Duodenal mucosa (tissue), 2 donors: ENCODE data around the gene RAB6B.

Experiments
- H3K27ac ChIP-seq: one replicate; pipeline ENCODE4 v1.7.0; 2013; ENCODE audit warnings: low read depth, low read length
- H3K27me3 ChIP-seq, 2 donors: one replicate each; pipeline ENCODE4 v1.7.0; 2013; ENCODE audit warnings: low read length in 2 of 2, control low read depth in 1 of 2; ENCODE audit not compliant: insufficient read depth in 2 of 2, control insufficient read depth in 1 of 2
- H3K36me3 ChIP-seq, 2 donors: one replicate each; pipeline ENCODE4 v1.7.0; 2013; ENCODE audit warnings: low read length in 2 of 2, control low read depth in 1 of 2; ENCODE audit not compliant: insufficient read depth in 2 of 2, control insufficient read depth in 1 of 2
- H3K4me1 ChIP-seq, 2 donors: one replicate each; pipeline ENCODE4 v1.7.0; 2013; ENCODE audit warnings: low read length in 2 of 2, control low read depth in 1 of 2; ENCODE audit not compliant: insufficient read depth in 2 of 2, control insufficient read depth in 1 of 2
- H3K4me3 ChIP-seq, 2 donors: one replicate each; pipeline ENCODE4 v1.7.0; 2013; ENCODE audit warnings: low read length in 2 of 2, low read depth in 1 of 2
- H3K9ac ChIP-seq, 2 donors: one replicate each; pipeline ENCODE4 v1.7.0; 2013; ENCODE audit warnings: low read length in 2 of 2, low read depth in 1 of 2
- H3K9me3 ChIP-seq, 2 donors: one replicate each; pipeline ENCODE4 v1.7.0; 2013; ENCODE audit warnings: low read length in 2 of 2, control low read depth in 1 of 2; ENCODE audit not compliant: control insufficient read depth in 1 of 2

The RAB6B gene

GRCh38 chr3:133869586-133869985 is 26.1 kb downstream of the RAB6B start:
- Histone ChIP-seq H3K4me1 (no peaks in the 10 kb centered on the region), H3K27ac (no peak overlapping the region), H3K4me3 (no peak overlapping the region), H3K27me3 (no peaks in the 10 kb centered on the region), H3K36me3 (no peaks in the 10 kb centered on the region), H3K9ac (no peak overlapping the region), H3K9me3 (no peaks in the 10 kb centered on the region)

GRCh38 chr3:133868758-133869475 is 26.8 kb downstream of the RAB6B start:
- H3K27ac ChIP-seq, result no peak overlapping the region
- no peak overlapping the region for H3K4me3 ChIP-seq
- no peaks in the 10 kb centered on the region for H3K9me3 ChIP-seq
- H3K9ac ChIP-seq, result no peak overlapping the region
- no peaks in the 10 kb centered on the region for H3K4me1 ChIP-seq
- no peaks in the 10 kb centered on the region for H3K27me3 ChIP-seq
- no peaks in the 10 kb centered on the region for H3K36me3 ChIP-seq

GRCh38 chr3:133868186-133868585 is 27.5 kb downstream of the RAB6B start:
- no peaks in the 10 kb centered on the region for H3K9me3 ChIP-seq
- H3K4me3 ChIP-seq, result no peak overlapping the region
- H3K27me3 ChIP-seq, result no peaks in the 10 kb centered on the region
- H3K4me1 ChIP-seq, result no peaks in the 10 kb centered on the region
- H3K27ac ChIP-seq, result no peak overlapping the region
- H3K36me3 ChIP-seq, result no peaks in the 10 kb centered on the region
- H3K9ac ChIP-seq, result no peak overlapping the region

GRCh38 chr3:133866141-133866540 is 29.5 kb downstream of the RAB6B start:
- Histone ChIP-seq H3K9ac (no peak overlapping the region), H3K27me3 (no peaks in the 10 kb centered on the region), H3K36me3 (no peaks in the 10 kb centered on the region), H3K27ac (no peak overlapping the region), H3K4me1 (no peaks in the 10 kb centered on the region), H3K4me3 (no peak overlapping the region), H3K9me3 (no peaks in the 10 kb centered on the region)

- Histone ChIP-seq H3K27ac (no peak overlapping the region), H3K9ac (no peak overlapping the region), H3K4me1 (no peaks in the 10 kb centered on the region)
Observed at GRCh38 chr3:133865136-133865855, 30.4 kb downstream of the RAB6B start.

GRCh38 chr3:133864616-133865015 is 31.1 kb downstream of the RAB6B start:
- H3K4me3 ChIP-seq, result no peak overlapping the region
- no peak overlapping the region for H3K27ac ChIP-seq
- H3K27me3 ChIP-seq, result no peaks in the 10 kb centered on the region

More at GRCh38 chr3:133865136-133865855, 30.4 kb downstream of the RAB6B start:
- no peaks in the 10 kb centered on the region for H3K27me3 ChIP-seq
- H3K9me3 ChIP-seq, result no peaks in the 10 kb centered on the region
- no peak overlapping the region for H3K4me3 ChIP-seq
- H3K36me3 ChIP-seq, result no peaks in the 10 kb centered on the region

GRCh38 chr3:133863911-133864310 is 31.8 kb downstream of the RAB6B start:
- Histone ChIP-seq H3K27me3 (no peaks in the 10 kb centered on the region), H3K9ac (no peak overlapping the region), H3K36me3 (no peaks in the 10 kb centered on the region), H3K4me3 (no peak overlapping the region), H3K27ac (no peak overlapping the region), H3K9me3 (no peaks in the 10 kb centered on the region), H3K4me1 (no peaks in the 10 kb centered on the region)

More at GRCh38 chr3:133864616-133865015, 31.1 kb downstream of the RAB6B start:
- no peaks in the 10 kb centered on the region for H3K9me3 ChIP-seq
- H3K36me3 ChIP-seq, result no peaks in the 10 kb centered on the region
- no peaks in the 10 kb centered on the region for H3K4me1 ChIP-seq
- no peak overlapping the region for H3K9ac ChIP-seq

GRCh38 chr3:133862161-133862560 is 33.5 kb downstream of the RAB6B start:
- Histone ChIP-seq H3K9me3 (no peaks in the 10 kb centered on the region), H3K27ac (no peak overlapping the region), H3K4me1 (no peaks in the 10 kb centered on the region), H3K27me3 (no peaks in the 10 kb centered on the region), H3K4me3 (no peak overlapping the region), H3K36me3 (no peaks in the 10 kb centered on the region), H3K9ac (no peak overlapping the region)

- Histone ChIP-seq H3K9me3 (no peaks in the 10 kb centered on the region), H3K4me1 (no peaks in the 10 kb centered on the region), H3K36me3 (no peaks in the 10 kb centered on the region), H3K9ac (no peak overlapping the region), H3K4me3 (no peak overlapping the region), H3K27ac (no peak overlapping the region), H3K27me3 (no peaks in the 10 kb centered on the region)
Observed at GRCh38 chr3:133860519-133860918, 35.2 kb downstream of the RAB6B start.

- H3K4me3 ChIP-seq, result no peak overlapping the region
- H3K9ac ChIP-seq, result no peak overlapping the region
- no peaks in the 10 kb centered on the region for H3K36me3 ChIP-seq
- no peak overlapping the region for H3K27ac ChIP-seq
- H3K27me3 ChIP-seq, result no peaks in the 10 kb centered on the region
- no peaks in the 10 kb centered on the region for H3K9me3 ChIP-seq
- no peaks in the 10 kb centered on the region for H3K4me1 ChIP-seq
Observed at GRCh38 chr3:133859381-133860234, 36.1 kb downstream of the RAB6B start.
